NCI-H2029 treated with DMSO at 0.1 percent for 48 hours (cell line): ENCODE data around the gene ERGIC2.
"Not testable (repeated sequence)": the region's sequence is repeated elsewhere in the genome, so short reads cannot be mapped to it uniquely, and the experiment has no call there.

Source experiments
- DNase-seq: peaks from one replicate; lab custom pipeline; 2025; lab: John Stamatoyannopoulos, UW

The ERGIC2 gene

DNA sequence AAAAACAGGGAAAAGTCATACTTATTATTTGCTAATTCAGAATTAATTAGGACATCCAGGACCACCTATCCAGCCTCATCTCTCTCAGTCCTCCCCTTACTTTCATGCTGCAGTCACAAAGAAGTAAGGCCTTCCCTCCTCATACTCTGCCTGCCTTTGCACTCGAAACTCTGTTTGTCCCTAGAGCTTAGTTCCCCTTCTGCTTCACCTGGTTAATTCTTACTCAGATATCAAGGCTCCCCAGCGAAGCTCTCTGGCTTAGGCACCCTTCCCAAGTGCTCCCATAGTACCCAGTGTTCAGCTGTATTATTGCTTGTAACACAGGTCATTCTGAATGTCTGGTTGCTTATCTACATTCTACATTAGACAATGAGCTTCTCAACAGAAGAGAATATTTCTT is 81.3 kb downstream of the ERGIC2 start:
- DNase-seq = no peak

- DNase-seq = no peak
Observed at GRCh38 chr12:29291226-29291625, 89.7 kb downstream of the ERGIC2 start.

DNA sequence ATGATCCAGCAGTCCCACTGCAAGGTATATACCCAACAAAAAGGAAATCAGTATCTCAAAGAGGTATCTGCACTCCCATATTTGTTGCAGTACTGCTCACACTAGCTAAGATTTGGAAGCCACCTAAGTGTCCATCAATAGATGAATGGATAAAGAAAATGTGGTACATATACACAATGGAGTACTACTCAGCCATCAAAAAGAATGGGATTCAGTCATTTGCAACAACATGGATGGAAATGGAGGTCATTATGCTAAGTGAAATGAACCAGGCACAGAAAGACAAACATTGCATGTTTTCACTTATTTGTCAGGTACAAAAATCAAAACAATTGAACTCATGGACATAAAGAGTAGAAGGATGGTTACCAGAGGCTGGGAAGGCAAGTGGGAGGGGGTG is 90.5 kb downstream of the ERGIC2 start:
- not testable (repeated sequence) for DNase-seq

DNA sequence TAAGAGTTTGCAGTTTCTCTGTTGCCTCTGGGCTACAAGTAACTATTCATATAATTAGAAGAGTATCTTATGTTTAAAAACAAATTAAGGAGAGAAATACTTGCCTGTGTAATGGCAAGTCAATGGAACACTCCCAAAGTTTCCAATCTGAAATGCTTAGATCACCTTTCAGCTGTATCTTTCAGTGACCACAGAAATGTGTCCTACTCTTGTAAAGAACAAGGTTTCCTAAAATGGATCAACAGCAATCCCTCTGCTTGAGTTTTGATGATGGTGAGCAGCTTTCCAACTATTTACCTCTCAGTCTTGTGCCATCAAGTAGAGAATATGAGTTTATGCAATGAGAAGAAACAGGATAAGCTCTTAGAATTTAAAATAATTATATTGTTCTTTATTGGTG is 92.9 kb downstream of the ERGIC2 start:
- DNase-seq = no peak

GRCh38 chr12:29287622-29288021 is 93.3 kb downstream of the ERGIC2 start:
- no peak for DNase-seq
